Stimulated activated CD4-positive, alpha-beta T cell treated with anti-CD3 and anti-CD28 coated beads, TNF-alpha, amount 100 ng/mL, for 24 hours (primary cell): Measurements from ENCODE around the gene SMURF1.

ENCODE experiments used
- DNase-seq, 3 experiments: peaks; one replicate each; pipeline ENCODE4 v3.0.0-alpha.2; 2020; ENCODE audit warnings: low read depth in 3 of 3

The SMURF1 gene

DNA sequence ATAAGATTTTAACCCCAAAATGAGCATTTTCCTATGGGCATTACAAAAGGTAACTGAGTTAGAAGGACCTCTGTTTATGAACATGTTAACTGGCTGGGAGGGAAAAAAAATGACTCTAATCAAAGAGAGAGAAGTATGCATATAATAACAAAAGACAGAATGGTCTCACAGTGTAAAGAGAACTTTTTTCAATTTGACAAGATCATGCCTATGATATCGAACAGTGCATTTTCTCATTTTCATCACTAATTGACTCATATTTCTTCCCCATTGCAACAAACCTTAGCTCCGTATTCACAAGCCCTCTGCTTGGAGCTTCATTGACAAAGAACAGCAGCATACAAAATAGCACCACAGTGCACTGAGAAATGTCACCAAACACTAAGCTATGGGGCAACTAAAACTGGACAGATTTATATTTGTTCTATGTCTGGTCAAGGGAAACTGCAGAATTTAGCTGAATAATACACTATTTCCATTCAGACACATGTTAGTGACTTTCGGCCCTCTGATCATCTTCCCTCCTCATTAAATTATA lies 45.6 kb downstream of the SMURF1 start:
- no peak for DNase-seq

- DNase-seq, result no peak
Measured at GRCh38 chr7:99097730-99098129, 46.2 kb downstream of the SMURF1 start.

GRCh38 chr7:99096124-99096887 lies 47.6 kb downstream of the SMURF1 start:
- DNase-seq, result no peak

DNA sequence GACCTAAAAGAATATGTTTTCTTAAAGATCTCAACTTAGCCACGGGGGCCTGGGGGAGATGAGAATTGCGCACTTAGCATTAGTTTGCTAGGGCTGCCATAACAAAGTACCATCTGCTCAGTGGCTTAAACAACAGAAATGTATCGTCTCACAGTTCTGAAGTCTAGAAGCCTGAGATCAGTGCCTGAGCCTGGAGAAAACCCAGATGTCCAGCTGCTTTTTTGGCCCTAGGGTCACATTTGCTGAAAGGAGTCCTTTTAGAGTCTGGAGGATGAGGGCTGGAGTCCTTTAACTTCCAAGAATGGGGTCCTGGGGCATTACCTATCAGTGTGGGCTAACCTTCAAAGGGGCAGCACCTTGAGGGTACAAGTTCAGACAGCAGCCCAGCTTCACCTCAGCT lies 48.2 kb downstream of the SMURF1 start:
- DNase-seq, result no peak

- DNase-seq, result no peak
Measured at GRCh38 chr7:99094401-99094800, 49.5 kb downstream of the SMURF1 start.

- DNase-seq, result no peak
Measured at GRCh38 chr7:99092064-99092720, 51.7 kb downstream of the SMURF1 start.

DNA sequence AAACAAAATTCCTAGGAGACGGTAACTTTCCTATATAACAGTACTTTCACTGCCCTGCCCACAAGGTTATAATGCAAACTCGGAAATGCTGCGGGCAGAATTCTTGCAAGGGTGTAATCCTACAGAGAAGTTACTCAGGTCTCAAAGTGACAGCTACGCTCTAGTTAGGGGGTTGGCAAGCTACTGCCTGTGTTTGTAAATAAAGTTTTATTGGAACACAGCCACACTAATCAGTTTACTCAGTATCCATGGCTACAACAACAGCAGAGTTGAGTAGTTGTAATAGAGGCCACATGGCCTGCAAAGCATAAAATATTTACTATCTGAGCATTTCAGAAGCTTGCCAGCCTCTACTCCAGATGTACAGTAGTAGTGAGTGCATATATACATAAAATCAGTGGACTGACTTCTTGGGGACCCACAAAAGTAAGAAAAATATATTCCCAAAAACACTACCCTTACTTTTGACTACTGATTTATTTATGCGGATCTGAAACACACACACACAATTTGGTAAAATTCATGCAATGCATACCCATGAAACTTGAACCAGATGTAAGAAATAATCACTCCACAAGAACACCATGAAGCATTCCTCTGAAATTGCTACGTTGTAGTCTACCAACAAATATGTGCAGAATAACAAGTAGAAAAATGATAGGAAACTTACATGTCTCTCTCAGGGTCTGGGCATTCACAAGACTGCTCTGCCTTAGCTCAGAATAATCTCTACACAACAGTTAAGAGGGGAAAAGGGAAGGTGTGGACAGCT lies 53.0 kb downstream of the SMURF1 start:
- DNase-seq, result no peak

DNA sequence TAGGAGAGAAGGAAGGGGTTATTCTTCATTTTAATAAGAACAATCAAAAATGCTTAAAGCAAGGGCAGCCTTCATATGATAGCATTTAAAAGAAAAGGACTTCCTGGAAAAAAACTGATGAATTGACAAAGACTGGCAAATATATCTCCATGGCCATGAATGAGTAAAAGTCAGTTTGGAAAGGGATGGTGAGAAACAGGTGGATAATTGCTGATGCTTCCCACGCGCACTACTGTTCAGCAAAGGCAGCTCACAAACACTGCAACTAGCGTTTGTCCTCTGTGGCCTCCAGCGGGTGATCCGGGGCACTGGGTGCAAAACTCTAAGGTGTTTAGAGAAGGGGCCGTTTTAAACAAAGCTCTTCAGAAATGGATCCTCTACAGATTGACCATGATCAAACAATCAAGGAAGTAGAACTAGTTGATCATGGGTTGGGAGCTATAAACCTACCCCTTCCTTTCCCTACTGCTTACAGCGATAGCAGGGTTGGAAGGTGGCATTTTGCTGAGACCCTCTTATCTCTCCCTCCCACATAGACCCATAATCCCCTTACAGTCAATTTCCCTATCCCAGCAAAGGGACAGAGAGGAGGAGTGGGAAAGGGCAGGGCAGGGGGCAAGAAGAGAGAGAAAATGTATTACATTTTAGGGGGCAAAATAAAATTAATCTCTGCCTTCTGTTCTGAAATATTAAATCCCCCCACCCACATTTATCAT lies 53.8 kb downstream of the SMURF1 start:
- DNase-seq, result no peak

DNA sequence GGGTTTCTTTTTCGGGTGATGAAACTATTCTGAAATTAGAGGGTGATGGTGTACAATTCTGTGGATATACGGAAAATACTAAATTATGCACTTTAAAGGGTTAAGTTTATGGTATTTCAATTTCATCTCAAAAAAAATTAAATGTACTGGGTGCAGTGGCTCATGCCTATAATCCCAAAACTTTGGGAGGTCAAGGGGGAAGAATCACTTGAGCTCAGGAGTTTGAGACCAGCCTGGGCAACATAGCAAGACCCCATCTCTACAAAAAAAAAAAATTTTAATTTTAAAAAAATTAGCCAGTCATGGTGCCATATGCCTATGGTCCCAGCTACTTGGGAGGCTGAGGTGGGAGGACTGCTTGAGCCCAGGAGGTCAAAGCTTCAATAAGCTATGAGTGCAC lies 57.0 kb downstream of the SMURF1 start:
- no peak for DNase-seq

DNA sequence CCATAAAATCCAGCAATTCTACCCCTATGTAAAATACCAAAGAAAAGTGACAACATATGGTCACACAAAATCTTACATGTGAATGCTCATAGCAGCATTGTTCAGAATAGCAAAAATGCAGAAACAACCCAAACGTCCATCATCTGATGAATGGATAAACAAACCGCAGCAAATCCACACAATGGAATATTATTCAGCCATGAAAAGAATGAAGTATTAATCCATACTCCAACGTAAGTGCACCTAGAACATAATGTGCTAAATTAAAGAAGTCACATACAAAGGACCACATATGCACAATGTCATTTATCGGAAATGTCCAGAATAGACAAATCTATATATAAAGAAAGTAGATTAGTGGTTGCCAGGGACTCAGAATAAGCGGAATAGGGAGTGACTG lies 57.4 kb downstream of the SMURF1 start:
- no peak for DNase-seq

DNA sequence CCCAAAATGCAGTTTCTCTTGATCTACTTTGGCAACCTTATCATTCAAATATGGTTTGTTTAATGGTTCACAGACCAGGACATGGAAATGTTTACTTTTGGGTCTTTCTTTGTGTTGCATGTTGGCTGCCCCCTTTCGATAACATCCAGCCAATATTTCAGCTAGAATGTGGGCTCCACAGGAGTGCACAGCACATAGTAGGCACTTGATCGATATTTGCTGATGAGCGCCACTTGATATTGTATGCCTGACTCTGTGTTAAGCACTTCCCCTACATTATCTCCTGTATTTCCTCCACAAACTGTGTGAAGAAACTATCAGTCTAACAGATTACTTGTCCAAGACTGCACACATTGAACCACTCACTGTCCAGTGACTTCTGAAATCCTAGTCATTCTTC lies 60.2 kb downstream of the SMURF1 start:
- DNase-seq, result no peak

DNA sequence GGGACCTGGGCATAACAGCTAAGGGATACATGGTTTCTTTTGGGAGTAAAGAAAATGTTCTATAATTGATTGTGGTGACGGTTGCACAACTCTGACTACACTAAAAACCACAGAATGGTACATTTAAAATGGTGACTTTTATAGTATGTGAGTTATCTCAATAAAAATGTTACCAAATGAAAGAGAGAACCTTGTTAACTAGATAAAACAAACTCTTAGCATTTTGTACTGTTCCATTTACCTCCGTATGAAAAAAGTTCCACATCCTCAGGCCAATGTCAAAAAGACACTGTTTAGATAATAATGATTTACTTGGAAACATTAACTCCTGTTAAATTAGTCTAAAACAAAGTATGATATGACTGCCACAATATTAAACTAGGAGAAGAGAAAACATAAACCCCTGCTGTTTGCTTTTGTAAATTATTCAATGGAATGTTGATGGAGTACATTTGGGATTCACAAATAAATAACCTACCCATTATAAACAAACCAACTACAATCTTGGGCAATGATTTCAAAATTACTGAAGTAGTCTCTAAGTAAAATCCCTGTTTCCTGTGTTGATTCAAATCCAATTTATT lies 60.7 kb downstream of the SMURF1 start:
- DNase-seq, result no peak

DNA sequence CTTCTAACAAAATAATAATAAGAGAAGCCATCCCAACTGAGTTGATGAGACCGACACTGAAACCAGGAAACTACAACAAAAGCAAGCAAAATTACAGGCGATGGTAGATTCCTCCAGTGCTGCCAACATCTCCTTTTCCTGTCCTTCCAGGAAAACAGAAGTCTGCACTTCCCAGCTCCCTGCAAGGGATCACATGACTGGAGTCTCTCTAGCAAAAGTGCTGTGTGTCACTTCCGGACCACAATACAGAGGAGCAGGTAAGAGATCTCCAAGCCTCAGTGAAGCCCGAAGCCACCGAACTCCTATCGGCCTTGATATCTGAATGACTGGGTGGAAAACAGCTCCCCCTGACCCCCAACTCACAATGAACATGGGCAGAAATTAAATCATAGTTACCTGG lies 63.2 kb downstream of the SMURF1 start:
- no peak for DNase-seq

DNA sequence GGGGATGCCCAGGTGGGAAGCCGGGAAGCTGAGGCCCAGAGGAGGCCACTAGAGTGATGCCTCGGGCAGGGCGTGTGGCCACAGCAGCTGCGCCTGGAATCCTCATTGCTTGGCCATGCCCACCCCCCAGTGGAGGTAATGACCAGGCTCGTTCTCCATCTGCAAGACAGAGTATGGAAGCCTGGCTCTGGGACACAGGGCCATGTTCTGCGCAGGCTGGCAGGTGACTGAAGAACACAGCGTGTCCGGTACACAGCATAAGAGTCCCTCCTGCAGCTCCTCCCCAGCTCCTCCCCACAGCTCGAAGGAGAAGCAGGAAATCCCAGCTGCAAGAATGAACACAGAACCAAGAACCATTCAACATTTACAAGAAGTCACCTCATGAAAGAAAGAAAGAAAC lies 64.8 kb downstream of the SMURF1 start:
- DNase-seq, result no peak

- no peak for DNase-seq
Measured at GRCh38 chr7:99078416-99078815, 65.5 kb downstream of the SMURF1 start.

DNA sequence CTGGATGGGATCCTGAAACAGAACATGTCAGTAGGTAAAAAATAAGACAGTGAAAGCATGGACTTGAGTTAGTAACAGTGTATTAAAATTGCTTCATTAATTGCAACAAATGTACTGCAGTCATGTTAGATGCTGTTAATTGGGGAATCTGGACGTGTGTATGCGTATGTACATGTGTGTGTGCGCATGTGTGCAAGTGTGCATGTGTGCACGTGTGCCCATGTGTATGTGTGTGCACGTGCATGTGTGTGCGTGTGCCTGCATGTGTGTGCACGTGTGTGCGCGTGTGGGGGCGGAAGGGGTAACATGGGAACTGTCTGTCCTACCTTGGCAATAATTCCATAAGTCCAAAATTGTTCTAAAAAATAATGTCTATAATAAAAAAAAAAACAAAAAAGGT lies 67.3 kb downstream of the SMURF1 start:
- DNase-seq, result no peak

DNA sequence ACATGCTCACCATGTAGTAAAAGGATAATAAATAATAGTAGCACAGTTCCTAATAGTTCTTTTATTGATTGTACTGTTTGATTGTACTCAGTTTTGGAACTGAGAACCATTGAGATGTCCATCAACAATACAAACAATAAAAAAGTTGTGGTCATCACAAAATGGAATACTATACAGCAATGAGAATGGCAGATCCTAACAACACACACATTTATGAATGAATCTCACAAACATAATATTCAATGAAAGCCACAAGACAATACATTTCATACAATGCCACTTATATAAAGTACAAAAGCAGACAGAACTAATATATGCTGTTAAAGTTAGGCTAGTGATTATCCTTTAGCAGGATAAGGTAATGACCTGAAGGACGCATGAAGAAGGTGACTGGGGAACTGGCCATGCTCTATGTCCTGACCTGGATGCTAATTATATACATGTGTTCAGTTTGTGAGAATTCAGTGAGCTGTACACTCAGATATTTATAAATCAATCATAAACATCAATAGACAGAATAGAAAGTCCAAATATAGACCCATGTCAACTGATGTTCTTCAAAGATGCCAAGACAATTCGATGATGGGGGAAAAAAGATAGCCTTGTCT lies 70.0 kb downstream of the SMURF1 start:
- DNase-seq, result no peak

DNA sequence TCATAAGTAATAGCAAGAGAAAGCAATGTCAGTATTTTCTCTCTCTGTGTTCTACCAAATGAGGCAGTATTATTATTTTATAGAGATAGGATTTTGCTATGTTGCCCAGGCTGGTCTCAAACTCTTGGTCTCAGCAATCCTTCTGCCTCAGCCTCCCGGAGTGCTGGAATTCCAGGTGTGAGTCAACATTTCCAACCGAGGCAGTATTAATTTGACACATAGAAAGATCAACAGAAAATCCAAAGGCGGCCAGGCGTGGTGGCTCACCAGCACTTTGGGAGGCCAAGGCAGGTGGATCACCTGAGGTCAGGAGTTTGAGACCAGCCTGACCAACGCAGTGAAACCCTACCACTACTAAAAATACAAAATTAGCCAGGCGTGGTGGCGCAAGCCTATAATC lies 71.8 kb downstream of the SMURF1 start:
- no peak for DNase-seq

DNA sequence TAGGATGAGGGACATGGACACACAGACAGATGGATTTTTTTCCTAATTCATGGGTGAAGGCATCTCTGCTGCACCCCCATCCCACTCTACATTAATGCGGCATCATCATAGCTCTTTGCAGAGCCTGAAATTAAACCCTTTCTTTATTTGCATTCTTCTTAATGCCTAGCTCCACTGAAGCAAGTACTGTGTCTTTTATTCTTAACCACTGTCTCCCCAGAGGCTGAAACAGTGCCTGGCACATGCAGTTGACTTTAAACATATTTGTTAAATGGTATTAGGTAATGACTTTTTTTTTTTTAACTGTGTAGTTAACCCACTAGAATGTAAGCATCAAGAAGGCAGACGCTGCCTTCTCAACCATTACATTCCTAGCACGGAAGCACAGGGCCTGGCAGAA lies 73.5 kb downstream of the SMURF1 start:
- no peak for DNase-seq

GRCh38 chr7:99061001-99061776 lies 82.7 kb downstream of the SMURF1 start:
- DNase-seq, result no peak
